KMS-11 (cell line): ENCODE results near the gene EML6.

Source experiments
- H2AFZ ChIP-seq: fragments of 200-600 bp; sonication (generic); 2 replicates; pipeline ENCODE4 v1.6.1; 2016; ENCODE audit warnings: antibody characterized with exemption, mixed run types, low read depth
- H3K27ac ChIP-seq: fragments of 200-600 bp; sonication (generic); 2 replicates; pipeline ENCODE4 v1.6.1; 2016; ENCODE audit warnings: mild to moderate bottlenecking, mixed run types
- H3K27me3 ChIP-seq: fragments of 200-600 bp; sonication (generic); 2 replicates; pipeline ENCODE4 v1.6.1; 2017; ENCODE audit warnings: mild to moderate bottlenecking, low read depth, mixed run types, moderate library complexity; ENCODE audit not compliant: insufficient read depth
- H3K36me3 ChIP-seq: fragments of 200-600 bp; sonication (generic); 2 replicates; pipeline ENCODE4 v1.6.1; 2017; ENCODE audit warnings: mild to moderate bottlenecking, mixed run types; ENCODE audit not compliant: insufficient read depth
- H3K4me1 ChIP-seq: fragments of 200-600 bp; sonication (generic); 2 replicates; pipeline ENCODE4 v1.6.1; 2016; ENCODE audit warnings: mild to moderate bottlenecking, low read depth, mixed run types; ENCODE audit not compliant: poor library complexity, severe bottlenecking
- H3K4me2 ChIP-seq: fragments of 200-600 bp; sonication (generic); 2 replicates; pipeline ENCODE4 v1.7.0; 2016; ENCODE audit warnings: mild to moderate bottlenecking, mixed run types
- H3K4me3 ChIP-seq: fragments of 200-600 bp; sonication (generic); IDR thresholded peaks from 2 replicates; pipeline ENCODE4 v1.6.1; 2017; ENCODE audit warnings: low read depth, low read length, mixed read lengths; ENCODE audit not compliant: insufficient read depth
- H3K79me2 ChIP-seq: fragments of 200-600 bp; sonication (generic); 2 replicates; pipeline ENCODE4 v1.6.1; 2016; ENCODE audit warnings: low read depth, mixed run types; ENCODE audit not compliant: insufficient read depth
- H3K9ac ChIP-seq: fragments of 200-600 bp; sonication (generic); 2 replicates; pipeline ENCODE4 v1.6.1; 2016; ENCODE audit warnings: mild to moderate bottlenecking, mixed run types
- H4K20me1 ChIP-seq: fragments of 200-600 bp; sonication (generic); 2 replicates; pipeline ENCODE4 v1.6.1; 2016; ENCODE audit warnings: mild to moderate bottlenecking, mixed run types; ENCODE audit not compliant: insufficient read depth
- TF ChIP-seq, protein P1 (sequence below): fragments of 200-600 bp; sonication (generic); conservative IDR thresholded peaks from 2 replicates; pipeline ENCODE4 v1.6.1; 2017; ENCODE audit warnings: low read depth, mild to moderate bottlenecking, antibody characterized with exemption, low read length, moderate library complexity, mixed read lengths

The EML6 gene

DNA sequence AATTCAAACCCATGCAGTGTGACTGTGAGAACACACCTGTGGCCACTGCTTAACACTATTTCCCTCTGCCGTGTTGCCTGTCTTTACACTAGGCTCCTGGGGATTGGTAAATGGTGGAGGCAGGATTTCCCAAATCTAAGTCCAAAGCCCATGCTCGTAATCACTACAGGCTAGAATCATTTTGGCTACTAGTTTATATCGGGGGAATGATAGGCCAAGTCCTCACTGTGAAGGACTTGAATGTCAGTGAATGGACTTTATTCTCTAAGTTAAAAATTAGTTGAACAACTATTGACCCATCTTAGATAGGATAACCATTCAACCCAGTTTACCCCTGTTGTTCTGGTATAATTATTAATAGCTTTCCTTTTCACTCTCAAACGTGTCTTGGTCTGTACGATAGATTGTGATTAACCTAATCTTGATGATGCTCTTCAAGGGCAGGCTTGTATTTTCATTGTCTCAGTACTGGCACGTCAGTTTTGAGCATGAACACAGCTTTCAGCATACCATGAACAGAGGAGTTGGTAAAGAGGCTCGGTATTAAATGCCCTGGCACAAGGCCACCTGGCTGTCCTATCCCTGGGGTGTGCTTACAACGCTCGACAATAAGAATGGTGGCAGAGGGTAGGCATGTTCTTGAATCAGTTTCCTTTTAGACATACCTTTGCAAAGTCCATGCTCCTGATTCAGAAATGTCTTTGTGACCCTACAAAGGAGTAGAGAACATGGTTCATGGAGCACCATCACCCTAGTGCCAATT lies 177.9 kb downstream of the EML6 start:
- Histone ChIP-seq H3K27ac (no peak overlapping the region), H4K20me1 (no peaks in the 10 kb centered on the region), H3K4me1 (no peaks in the 10 kb centered on the region), H3K9ac (no peak overlapping the region), H3K4me3 (no peak overlapping the region), H2AFZ (no peak overlapping the region), H3K79me2 (no peaks in the 10 kb centered on the region), H3K4me2 (no peak overlapping the region), H3K36me3 (no peaks in the 10 kb centered on the region), H3K27me3 (no peaks in the 10 kb centered on the region)
- TF ChIP-seq, protein P1, sequence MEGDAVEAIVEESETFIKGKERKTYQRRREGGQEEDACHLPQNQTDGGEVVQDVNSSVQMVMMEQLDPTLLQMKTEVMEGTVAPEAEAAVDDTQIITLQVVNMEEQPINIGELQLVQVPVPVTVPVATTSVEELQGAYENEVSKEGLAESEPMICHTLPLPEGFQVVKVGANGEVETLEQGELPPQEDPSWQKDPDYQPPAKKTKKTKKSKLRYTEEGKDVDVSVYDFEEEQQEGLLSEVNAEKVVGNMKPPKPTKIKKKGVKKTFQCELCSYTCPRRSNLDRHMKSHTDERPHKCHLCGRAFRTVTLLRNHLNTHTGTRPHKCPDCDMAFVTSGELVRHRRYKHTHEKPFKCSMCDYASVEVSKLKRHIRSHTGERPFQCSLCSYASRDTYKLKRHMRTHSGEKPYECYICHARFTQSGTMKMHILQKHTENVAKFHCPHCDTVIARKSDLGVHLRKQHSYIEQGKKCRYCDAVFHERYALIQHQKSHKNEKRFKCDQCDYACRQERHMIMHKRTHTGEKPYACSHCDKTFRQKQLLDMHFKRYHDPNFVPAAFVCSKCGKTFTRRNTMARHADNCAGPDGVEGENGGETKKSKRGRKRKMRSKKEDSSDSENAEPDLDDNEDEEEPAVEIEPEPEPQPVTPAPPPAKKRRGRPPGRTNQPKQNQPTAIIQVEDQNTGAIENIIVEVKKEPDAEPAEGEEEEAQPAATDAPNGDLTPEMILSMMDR = no peak

DNA sequence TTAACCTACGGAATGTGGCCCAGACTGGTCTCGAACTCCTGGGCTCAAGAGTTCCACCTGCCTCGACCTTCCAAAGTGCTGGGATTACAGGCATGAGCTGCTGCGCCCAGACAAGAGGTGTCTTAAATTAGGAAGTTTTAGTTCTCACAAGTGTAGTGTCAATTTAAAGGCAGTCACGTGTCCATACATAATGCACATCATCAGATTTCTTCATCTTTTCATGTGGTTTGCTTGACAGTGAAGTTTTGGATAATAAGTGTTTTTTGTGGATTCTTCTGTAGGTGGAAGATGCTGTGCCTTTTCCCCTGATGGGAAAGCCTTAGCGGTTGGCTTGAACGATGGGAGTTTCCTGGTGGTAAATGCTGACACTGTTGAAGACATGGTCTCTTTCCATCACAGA lies 179.3 kb downstream of the EML6 start:
- H3K27me3 ChIP-seq = no peaks in the 10 kb centered on the region
- H3K4me2 ChIP-seq = no peak overlapping the region
- no peak overlapping the region for H3K4me3 ChIP-seq
- H3K9ac ChIP-seq = no peak overlapping the region
- no peaks in the 10 kb centered on the region for H3K4me1 ChIP-seq
- no peaks in the 10 kb centered on the region for H3K79me2 ChIP-seq
- H3K27ac ChIP-seq = no peak overlapping the region
- H2AFZ ChIP-seq = no peak overlapping the region
- TF ChIP-seq, protein P1 = no peak
- no peaks in the 10 kb centered on the region for H3K36me3 ChIP-seq
- H4K20me1 ChIP-seq = no peaks in the 10 kb centered on the region

DNA sequence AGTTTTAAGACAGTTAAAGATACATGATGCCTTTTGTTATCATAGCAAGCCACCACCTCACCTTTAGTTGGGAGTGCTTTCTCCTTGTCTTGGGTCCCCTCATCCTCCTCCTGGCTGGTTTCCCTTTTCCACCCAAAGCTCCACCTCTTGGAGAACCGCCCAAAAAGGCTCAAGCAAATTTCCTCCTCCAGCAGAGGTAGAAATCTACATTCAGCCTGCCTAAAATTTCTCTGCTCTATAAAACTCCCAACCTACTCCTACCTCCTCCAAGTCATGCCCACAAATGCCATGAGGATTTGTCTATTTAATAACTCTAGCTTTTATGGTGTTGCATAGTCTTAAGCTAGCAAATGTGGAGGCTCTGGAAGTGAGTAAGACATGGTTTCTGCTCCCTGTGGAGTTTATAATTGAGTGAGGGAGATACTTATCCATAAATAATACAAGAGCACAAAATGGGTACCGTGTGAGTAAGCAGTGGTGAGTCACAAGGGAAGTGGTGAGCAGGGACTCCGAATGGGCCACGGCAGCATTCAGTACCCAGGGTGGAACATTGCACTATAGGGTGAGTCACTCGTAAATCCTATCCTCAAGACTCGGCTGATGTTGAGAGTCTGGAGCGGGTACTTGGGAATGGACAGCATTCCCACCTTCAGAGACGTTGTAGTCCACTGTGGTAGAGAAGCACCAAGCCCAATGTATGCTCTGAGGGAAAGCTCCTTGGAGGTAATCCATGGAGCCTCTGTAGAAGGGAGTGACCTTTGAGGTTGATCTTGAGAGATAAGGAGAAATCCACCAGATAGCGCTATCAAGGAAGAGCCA lies 180.5 kb downstream of the EML6 start:
- Histone ChIP-seq H3K79me2 (no peaks in the 10 kb centered on the region), H4K20me1 (no peaks in the 10 kb centered on the region), H2AFZ (no peak overlapping the region), H3K27ac (no peak overlapping the region), H3K4me1 (no peaks in the 10 kb centered on the region), H3K4me3 (no peak overlapping the region), H3K36me3 (no peaks in the 10 kb centered on the region), H3K9ac (no peak overlapping the region), H3K4me2 (no peak overlapping the region), H3K27me3 (no peaks in the 10 kb centered on the region)
- TF ChIP-seq, protein P1 = no peak

DNA sequence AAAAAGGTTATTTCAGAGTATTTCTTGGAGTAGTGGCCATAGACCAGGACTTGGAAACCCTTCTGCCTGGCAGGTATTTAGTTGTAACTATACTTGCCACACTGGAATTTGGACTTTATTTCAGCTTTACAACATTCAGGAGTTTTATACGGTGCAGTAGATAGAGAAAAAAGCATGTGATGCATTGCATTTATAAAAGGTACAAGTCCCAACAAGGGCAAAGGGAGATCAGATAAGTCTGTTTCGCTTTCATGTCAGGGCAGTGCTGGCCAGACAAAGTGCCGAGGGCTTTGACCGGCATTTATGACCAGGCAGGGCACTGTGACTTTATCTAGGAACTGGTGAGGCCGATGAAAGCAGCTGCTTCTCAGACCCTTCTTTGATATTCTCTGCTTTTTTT lies 181.4 kb downstream of the EML6 start:
- H3K36me3 ChIP-seq = no peaks in the 10 kb centered on the region
- no peaks in the 10 kb centered on the region for H4K20me1 ChIP-seq
- H3K27me3 ChIP-seq = no peaks in the 10 kb centered on the region
- no peak overlapping the region for H2AFZ ChIP-seq
- H3K27ac ChIP-seq = no peak overlapping the region
- no peak overlapping the region for H3K4me2 ChIP-seq
- H3K79me2 ChIP-seq = no peaks in the 10 kb centered on the region
- H3K4me3 ChIP-seq = no peak overlapping the region
- H3K9ac ChIP-seq = no peak overlapping the region
- TF ChIP-seq, protein P1 = no peak
- no peaks in the 10 kb centered on the region for H3K4me1 ChIP-seq
